Measurements from ENCODE around the gene RASIP1.

The RASIP1 gene

DNA sequence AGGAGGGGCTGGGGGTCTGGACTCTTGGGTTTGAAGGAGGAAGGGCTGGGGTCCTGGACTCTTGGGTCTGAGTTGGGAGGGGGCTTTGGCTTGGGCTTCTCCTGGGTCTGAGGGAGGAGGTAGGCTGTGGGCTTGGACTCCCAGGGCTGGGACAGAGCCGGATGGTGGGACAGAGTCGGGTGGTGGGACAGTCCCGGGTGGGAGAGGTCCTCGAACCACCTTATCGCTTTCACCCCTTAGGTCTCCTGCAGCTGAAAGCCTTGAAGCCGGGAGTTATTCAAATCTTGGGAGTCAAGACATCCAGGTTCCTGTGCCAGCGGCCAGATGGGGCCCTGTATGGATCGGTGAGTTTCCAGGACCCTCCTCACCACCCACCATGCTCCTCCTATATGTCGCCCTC, 16.3 kb upstream of the RASIP1 start:
- in situ Hi-C loops (cut with HindIII; ENCODE audit: low pct_ligation_motif_present, low sequenced_read_pairs) = no loop called here
- no peak overlapping the region for H3K4me3 ChIP-seq (ENCODE audit: low read depth, low read length)
- DNase-seq = no peak
- H3K36me3 ChIP-seq (replicated peaks) = no peaks in the 10 kb centered on the region
- TF ChIP-seq, protein P1, sequence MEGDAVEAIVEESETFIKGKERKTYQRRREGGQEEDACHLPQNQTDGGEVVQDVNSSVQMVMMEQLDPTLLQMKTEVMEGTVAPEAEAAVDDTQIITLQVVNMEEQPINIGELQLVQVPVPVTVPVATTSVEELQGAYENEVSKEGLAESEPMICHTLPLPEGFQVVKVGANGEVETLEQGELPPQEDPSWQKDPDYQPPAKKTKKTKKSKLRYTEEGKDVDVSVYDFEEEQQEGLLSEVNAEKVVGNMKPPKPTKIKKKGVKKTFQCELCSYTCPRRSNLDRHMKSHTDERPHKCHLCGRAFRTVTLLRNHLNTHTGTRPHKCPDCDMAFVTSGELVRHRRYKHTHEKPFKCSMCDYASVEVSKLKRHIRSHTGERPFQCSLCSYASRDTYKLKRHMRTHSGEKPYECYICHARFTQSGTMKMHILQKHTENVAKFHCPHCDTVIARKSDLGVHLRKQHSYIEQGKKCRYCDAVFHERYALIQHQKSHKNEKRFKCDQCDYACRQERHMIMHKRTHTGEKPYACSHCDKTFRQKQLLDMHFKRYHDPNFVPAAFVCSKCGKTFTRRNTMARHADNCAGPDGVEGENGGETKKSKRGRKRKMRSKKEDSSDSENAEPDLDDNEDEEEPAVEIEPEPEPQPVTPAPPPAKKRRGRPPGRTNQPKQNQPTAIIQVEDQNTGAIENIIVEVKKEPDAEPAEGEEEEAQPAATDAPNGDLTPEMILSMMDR (IDR thresholded peaks at IDR 0.05; ENCODE audit: low read depth, low read length, missing control alignments) = no peak
- no peak overlapping the region for H3K27ac ChIP-seq
- peaks cover 2% of the 10 kb centered on the region for H3K27me3 ChIP-seq (replicated peaks)

DNA sequence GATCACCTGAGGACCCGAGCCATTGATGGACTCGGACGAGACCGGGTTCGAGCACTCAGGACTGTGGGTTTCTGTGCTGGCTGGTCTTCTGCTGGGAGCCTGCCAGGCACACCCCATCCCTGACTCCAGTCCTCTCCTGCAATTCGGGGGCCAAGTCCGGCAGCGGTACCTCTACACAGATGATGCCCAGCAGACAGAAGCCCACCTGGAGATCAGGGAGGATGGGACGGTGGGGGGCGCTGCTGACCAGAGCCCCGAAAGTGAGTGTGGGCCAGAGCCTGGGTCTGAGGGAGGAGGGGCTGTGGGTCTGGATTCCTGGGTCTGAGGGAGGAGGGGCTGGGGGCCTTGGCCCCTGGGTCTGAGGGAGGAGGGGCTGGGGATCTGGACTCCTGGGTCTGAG, 15.8 kb upstream of the RASIP1 start:
- in situ Hi-C loops (cut with HindIII; ENCODE audit: low pct_ligation_motif_present, low sequenced_read_pairs) = no loop called here
- no peak overlapping the region for H3K4me3 ChIP-seq (ENCODE audit: low read depth, low read length)
- H3K27ac ChIP-seq = no peak overlapping the region

DNA sequence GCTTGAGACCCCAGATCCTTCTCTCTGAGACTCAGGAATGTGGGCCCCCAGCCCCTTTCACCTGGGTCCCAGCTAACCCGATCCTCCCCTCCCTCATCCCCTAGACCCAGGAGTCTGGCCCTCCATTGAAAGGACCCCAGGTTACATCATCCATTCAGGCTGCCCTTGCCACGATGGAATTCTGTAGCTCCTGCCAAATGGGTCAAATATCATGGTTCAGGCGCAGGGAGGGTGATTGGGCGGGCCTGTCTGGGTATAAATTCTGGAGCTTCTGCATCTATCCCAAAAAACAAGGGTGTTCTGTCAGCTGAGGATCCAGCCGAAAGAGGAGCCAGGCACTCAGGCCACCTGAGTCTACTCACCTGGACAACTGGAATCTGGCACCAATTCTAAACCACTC, 15.4 kb upstream of the RASIP1 start:
- Histone ChIP-seq H3K4me3 (ENCODE audit: low read depth, low read length) (no peak overlapping the region), H3K36me3 (replicated peaks) (no peaks in the 10 kb centered on the region), H3K27ac (no peak overlapping the region), H3K27me3 (replicated peaks) (peaks cover under 1% of the 10 kb centered on the region)
- in situ Hi-C loops (cut with HindIII; ENCODE audit: low pct_ligation_motif_present, low sequenced_read_pairs) = no loop called here
- no peak for DNase-seq
- TF ChIP-seq, protein P1 (IDR thresholded peaks at IDR 0.05; ENCODE audit: low read depth, low read length, missing control alignments) = no peak

More for the DNA sequence above, 15.8 kb upstream of the RASIP1 start:
- H3K27me3 ChIP-seq (replicated peaks) = peaks cover 2% of the 10 kb centered on the region
- TF ChIP-seq, protein P1 (IDR thresholded peaks at IDR 0.05; ENCODE audit: low read depth, low read length, missing control alignments) = no peak
- no peak for DNase-seq
- no peaks in the 10 kb centered on the region for H3K36me3 ChIP-seq (replicated peaks)

DNA sequence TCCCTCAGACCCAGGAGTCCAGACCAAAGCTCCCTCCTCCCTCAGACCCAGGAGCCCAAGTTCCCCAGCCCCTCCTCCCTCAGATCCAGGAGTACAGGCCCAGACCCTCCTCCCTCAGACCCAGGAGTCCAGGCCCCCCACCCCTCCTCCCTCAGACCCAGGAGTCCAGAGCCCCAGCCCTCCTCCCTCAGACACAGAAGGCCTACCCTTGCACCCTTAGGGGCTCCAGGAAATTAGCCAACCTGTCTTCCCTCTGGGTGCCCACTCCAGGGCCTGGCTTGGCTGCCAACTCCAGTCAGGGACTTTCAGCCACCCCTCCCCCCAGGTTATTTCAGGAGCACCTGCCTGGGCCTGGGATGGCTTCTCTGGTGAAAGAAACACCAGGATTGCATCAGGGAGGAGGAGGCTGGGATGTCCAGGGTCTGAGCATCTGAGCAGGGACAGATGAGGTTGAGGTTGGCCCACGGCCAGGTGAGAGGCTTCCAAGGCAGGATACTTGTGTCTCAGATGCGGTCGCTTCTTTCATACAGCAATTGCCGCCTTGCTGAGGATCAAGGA, 14.8 kb upstream of the RASIP1 start, which contains the start of gene FGF21:
Gene FGF21, plus strand, starts transcription at position 441 of the 558 bp plus-strand sequence. CDS start 713 bp downstream, outside the sequence.
- in situ Hi-C loops (cut with HindIII; ENCODE audit: low pct_ligation_motif_present, low sequenced_read_pairs) = no loop called here
- Histone ChIP-seq H3K27me3 (replicated peaks) (no peaks in the 10 kb centered on the region), H3K27ac (no peak within 1 kb of the TSS), H3K36me3 (replicated peaks) (no peaks in the 10 kb centered on the region), H3K4me3 (ENCODE audit: low read depth, low read length) (no peak within 1 kb of the TSS)
- TF ChIP-seq, protein P1 (IDR thresholded peaks at IDR 0.05; ENCODE audit: low read depth, low read length, missing control alignments) = no peak
- no peak for DNase-seq

DNA sequence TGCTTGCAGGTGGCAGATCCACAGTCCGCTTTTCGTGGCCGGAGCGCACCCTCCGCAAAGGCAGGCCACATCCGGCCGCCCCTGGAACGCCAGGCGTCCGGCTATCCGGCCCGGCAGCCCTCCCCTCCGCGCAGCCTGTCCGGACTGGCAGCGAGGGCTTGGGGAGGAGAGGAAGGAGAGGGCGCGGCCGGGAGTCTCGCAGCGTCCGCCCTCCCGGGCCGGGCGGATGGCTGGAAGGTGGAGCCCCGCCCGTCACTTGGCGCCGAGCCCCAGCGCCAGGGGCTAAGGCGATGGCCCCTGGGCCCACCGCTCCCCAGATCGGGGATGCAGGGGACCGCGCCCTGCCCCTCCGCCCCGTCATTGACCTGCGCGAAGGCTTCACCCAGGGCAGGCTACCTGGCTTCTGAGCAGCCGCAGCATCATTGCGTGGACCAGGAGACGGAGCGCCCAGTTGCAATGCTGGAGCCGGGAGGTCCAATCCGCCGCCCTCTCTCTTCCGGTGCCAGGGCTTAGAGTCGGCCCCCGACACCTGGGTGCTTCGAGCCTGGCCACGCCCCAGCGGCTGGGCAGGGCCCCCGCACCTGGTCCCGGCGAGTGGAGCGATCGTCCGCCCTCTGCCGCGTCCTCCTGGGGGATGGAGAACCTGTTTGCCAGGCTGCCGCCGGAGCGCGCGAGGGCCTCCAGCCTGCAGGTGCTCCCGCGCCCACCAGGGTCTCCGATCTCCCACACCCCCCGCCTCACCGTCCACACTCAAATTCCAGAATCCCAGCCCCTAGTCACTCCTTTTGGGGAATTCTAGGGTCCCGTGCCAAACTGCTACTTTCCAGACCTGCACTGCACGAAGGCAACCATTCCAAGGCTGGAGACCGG, 12.3 kb upstream of the RASIP1 start, which contains the start of gene FUT1:
Gene FUT1, minus strand, starts transcription at position 146 of the 870 bp plus-strand sequence. CDS start 1,360 bp downstream, outside the sequence.
- in situ Hi-C loops (cut with HindIII; ENCODE audit: low pct_ligation_motif_present, low sequenced_read_pairs) = no loop called here
- H3K27ac ChIP-seq = no peak within 1 kb of the TSS
- H3K27me3 ChIP-seq (replicated peaks) = no peaks in the 10 kb centered on the region
- no peak for DNase-seq
- H3K4me3 ChIP-seq (ENCODE audit: low read depth, low read length) = peak within 1 kb of the TSS; percentile 29
- TF ChIP-seq, protein P1 (IDR thresholded peaks at IDR 0.05; ENCODE audit: low read depth, low read length, missing control alignments) = peak; percentile 5
- H3K36me3 ChIP-seq (replicated peaks) = no peaks in the 10 kb centered on the region

Data from brain microvascular endothelial cell (primary cell).